Measurements from ENCODE around the gene STRADA.

- TF ChIP-seq POLR2AphosphoS5 (IDR thresholded peaks at IDR 0.05) (no peak), CTCF (IDR thresholded peaks at IDR 0.05) (no peak)
Measured at GRCh38 chr17:63751806-63752205, 10.2 kb upstream of the STRADA start.
